NCI-H1092 (cell line): ENCODE results near the gene RNU6-9.

Experiments used
- DNase-seq: peaks from one replicate; lab custom pipeline; 2025; lab: John Stamatoyannopoulos, UW

The RNU6-9 gene

DNA sequence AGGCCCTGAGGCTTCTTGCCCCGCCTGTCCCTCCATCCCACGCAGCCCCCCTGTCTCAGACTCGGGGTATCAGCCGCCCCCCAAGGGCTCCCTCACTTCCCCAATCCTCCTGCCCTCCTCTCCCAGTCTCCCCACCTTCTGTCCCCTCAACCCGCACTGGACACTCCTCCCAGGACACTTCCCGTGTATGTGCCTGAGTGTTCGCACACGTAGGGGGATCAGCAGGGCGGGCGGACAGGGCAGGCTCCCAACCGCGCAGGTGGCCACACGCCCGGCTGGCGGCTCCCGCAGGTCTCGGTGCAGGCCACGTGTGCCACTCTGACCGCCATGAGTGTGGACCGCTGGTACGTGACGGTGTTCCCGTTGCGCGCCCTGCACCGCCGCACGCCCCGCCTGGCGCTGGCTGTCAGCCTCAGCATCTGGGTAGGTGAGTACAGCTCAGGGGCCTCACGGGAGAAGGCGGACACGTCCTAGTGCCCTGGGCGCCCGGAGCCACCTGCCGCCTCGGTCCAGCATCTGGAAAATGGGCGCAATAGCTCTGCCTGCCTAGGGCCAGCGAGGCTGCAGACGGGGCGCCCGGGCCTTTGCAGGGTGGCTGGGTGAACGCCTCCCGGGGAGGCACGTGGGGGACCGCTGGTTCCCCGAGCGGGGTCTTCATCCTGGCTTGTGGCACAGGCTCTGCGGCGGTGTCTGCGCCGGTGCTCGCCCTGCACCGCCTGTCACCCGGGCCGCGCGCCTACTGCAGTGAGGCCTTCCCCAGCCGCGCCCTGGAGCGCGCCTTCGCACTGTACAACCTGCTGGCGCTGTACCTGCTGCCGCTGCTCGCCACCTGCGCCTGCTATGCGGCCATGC, 26.1 kb downstream of the RNU6-9 start:
- DNase-seq, result no peak

DNA sequence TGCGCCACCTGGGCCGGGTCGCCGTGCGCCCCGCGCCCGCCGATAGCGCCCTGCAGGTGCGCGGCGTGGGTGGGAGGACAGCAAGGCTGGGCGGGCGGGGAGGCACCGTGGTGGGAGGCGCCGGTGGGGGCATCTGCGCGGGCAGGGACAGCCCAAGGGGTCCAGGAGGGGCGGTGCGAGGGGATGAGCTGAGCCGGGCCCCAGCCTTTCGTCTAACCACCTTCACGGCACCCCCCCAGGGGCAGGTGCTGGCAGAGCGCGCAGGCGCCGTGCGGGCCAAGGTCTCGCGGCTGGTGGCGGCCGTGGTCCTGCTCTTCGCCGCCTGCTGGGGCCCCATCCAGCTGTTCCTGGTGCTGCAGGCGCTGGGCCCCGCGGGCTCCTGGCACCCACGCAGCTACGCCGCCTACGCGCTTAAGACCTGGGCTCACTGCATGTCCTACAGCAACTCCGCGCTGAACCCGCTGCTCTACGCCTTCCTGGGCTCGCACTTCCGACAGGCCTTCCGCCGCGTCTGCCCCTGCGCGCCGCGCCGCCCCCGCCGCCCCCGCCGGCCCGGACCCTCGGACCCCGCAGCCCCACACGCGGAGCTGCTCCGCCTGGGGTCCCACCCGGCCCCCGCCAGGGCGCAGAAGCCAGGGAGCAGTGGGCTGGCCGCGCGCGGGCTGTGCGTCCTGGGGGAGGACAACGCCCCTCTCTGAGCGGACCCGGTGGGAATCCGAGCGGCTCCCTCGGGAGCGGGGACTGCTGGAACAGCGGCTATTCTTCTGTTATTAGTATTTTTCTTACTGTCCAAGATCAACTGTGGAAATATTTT, 27.0 kb downstream of the RNU6-9 start:
- DNase-seq, result no peak

DNA sequence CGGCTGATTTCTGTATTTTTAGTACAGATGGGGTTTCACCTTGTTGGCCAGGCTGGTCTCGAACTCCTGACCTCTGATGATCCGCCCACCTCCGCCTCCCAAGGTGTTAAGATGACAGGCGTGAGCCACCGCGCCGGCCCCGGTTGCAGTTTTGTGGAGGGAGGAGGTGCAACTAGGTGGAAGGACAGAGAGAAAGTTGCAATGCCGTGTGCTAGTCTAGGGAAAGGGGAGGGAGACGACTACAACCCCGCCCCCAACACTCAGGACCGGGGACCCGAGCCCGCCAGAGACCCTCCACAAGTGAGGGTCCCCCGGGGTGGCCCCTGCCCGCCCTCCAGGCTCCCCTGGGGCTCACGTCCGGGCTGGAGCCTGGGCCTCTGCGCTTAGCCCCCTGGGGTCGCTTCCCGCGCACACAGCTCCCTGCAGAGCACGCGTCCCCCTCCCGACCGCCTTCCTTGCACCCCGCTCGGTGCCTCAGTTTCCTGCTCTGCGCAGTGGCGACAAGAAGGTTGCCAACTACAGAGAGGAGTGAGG, 31.3 kb downstream of the RNU6-9 start:
- DNase-seq, result no peak

DNA sequence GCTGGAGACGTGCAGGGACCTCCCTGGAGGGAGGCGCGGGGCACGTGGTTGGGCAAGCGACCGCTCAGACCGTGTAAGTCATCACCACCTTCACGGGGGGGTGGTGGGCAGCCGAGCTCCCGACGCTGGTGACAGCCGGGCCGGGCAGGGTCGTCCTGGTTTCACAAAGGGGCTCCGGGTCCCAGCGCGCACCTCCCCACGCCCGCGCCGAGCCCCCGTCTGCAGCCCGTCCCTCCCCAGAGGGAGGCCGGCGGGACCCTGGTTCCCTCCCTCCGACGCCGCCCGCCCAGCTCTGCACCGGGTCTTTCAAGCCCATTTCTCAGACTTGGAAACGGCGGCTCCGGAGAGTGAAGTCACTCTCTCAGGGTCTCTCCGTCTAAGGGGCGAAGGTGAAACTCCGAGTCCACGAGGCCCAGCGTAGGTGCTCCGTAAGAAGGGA, 31.8 kb downstream of the RNU6-9 start:
- DNase-seq, result no peak

DNA sequence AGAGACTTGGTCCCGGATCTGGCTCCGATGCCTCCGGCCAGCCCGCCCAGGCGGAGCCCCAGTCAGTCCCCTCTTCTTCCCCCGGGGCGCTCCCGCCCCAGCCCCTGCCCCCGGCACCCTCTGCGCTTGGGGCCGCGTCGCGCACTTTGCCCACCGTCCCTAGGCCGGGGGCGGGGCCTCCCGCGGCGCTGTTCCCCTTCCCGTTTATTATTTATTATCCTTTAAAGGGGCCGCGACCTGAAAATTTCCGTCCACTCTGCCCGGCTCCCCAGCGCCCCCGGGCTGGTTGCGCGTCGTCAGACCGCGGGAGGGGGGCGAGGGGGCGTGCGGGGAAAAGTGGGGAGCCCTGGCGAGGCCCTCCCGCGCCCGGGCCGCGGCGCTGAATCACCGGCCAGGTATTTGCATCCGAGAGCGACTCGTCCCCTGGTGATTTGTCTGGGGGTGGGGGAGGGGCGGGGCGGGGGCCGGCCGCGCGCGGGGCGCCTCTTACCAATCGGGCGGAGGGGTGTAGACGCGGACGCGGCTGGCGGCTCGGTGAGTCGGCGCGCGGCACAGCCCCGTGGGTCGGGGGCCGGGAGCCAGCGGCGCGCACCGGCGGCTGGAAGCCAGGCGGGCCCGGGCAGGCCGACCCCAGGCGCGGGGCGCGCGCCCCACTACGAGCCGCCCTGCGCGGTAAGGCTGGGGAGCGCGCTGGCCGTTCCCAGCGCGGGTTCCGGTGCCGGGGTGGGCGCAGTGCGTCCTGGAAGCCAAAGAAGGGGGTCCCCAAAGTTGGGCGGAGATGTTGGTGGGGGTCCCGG, 32.4 kb downstream of the RNU6-9 start, which contains the start of gene ARID3A:
Gene ARID3A (plus strand): TSS at position 510 of the 797 bp plus-strand sequence. CDS start 3,494 bp downstream, outside the sequence.
- peak; percentile 77 for DNase-seq

DNA sequence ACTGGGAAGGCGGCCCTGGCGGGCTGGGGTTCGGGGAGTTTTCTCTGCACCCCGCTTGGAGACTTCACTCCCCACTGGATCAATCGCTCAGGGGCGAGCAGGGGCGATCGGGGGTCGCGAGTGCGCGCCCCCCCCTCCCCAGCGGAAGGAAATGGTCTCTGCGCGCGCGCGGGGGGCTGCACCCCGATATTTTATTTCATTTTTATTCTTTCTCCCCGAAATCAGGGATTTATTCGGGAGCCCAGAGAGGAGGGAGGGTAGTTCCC, 33.0 kb downstream of the RNU6-9 start:
- no peak for DNase-seq

DNA sequence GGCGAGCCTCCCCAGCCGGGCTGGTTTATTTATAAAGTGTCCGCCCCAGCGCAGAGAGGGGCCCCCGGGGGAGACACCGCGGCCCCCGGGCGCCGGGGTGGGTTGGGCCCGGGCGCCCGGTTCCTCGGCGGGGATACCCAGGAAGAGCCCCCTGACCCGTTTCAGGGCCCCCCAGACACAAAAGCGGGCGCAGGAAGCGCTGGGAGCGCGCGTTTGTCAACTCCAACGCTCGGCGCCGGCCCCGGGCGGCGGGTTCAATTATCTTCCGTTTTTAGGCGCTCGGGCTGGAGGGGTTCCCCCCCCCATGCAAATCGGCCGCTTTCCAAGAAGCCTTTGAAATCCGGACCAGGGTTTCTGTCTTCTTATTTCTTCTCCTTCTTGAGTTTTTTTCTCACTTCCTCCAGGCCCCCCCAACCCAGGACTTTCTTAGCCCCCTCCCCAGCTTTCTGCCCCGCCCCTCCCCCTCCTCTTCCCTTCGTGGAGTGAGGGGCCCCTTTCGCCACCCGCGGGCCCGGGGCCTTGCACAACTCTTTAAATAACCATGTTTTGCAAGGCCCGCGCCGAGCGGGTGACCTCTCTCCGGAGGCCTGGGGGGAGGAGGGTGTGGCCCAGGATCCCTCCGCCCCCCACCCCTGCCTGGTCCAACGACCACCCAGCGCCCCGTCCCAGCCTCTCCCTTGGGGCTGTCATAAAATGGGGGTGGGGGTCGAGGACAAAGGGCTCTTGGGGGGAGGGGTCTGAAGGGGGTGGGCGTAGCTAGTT, 33.5 kb downstream of the RNU6-9 start:
- DNase-seq, result no peak

DNA sequence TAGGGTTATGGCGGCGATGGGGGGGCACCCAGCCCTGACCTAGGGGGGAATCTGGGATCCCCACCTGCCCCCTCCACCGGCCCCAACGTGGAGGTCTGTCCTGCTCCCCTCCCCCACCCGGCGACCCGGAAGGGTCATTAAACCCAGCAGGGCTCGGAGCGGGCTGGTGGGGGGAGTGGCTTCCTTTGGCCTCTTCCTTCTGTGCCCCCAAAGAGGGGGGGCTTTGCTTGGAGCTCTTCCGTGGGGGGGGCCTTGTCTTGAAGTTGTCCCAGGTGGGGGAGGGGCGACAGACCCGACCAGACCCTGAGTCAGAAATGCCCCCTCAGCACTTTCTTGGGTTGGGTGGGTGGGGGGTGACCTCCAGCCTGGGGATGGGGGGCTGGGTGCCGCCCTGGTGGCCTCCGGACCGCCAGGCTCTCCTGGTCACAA, 34.1 kb downstream of the RNU6-9 start:
- DNase-seq, result no peak

DNA sequence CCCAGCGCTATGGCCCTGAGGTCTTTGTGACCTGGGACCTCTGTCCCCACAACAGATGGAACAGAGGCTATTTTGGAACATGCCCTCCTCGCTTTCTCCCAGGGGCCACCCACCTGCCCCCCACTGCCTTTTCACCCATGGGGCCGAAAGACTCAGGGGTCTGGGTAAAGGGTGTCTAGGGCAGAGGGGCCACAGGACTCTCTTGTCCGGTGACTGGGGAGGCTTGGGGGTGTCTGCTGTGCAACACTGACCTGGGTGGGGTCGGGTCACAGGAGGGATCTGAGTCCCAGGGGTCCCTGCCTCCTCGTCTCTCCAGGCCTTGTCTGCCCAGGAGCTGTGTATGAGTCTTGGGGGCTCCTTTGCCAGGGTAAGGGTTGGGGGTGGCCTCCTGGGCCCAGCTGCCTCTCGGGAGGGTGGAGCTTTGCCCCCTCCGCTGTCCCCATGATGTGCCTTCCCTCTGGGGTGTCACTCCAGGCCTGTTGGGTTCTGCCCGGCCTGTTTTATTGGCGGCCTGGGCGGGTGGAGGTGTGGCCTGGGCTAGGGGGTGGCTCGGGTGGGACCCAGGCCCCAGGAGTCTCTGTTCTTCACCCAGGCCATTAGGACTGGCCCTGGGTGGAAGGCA, 34.6 kb downstream of the RNU6-9 start:
- no peak for DNase-seq

DNA sequence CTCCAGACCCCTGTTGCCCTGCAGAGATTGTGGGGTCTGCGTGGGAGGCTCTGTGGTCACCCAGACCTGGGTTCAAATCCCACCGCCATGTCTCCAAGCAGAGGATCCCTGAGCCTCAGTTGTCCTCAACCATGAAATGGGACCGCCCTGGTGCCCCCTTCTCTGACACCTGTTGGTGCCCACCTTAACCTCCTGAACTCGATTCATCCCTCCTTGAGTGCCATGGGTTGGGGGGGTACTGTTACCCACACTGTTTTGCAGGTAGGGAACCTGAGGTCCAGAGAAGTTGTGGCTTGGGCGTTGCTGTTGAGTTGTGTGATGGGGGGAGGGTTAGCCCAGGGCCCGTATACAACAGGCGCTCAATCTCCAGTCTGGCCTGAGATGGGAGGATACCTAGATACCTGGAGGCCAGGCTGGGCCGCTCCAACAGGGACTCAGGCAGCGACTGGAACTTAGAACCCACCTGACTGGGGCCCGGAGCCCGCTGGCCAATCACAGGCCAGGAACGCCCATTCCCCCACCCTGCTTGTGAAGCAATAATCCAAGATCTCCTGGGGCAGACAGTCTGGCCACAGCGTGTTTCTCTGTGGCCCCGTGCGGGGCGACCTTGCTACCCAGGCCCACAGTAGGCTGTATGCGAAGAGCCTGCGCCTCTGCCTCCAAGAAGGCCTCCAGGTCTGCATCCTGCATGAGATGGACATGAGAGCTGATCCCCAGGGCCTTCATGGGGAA, 35.4 kb downstream of the RNU6-9 start:
- no peak for DNase-seq

DNA sequence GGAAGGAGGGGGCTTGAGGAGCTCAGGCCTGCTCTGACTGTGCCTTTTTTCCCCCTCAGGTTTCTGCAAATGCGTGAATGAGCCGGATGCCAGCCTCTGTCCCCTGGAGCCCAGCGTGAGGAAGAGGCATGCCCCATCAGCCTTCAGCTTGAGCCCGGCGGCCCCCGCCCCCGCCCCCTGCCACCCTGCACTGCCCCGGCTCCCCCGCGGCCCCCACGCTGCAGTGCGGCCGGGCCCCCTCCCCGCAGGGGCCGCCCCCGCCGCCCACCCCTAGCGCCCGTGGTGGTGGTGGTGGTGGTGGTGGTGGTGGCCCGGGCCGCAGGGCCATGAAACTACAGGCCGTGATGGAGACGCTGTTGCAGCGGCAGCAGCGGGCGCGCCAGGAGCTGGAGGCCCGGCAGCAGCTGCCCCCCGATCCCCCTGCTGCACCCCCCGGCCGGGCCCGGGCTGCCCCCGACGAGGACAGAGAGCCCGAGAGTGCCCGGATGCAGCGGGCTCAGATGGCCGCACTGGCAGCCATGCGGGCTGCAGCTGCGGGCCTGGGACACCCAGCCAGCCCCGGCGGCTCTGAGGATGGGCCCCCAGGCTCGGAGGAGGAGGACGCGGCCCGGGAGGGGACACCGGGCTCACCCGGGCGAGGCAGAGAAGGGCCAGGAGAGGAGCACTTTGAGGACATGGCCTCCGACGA, 36.1 kb downstream of the RNU6-9 start:
- DNase-seq, result no peak

DNA sequence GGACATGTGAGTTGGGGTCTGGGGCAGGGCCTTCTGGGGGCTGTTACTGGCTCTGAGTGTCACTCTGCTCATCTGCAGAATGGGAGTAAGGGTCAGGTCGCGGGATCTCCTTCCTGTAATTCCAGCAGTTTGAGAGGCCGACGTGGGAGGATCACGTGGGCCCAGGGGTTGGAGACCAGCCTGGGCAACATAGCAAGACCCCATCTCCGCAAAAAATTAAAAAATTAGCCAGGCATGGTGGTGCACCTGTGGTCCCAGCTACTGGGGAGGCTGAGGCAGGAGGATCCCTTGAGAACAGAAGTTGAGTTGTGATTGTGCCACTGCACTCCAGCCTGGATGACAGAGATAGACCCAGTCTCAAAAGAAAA, 36.6 kb downstream of the RNU6-9 start:
- no peak for DNase-seq

DNA sequence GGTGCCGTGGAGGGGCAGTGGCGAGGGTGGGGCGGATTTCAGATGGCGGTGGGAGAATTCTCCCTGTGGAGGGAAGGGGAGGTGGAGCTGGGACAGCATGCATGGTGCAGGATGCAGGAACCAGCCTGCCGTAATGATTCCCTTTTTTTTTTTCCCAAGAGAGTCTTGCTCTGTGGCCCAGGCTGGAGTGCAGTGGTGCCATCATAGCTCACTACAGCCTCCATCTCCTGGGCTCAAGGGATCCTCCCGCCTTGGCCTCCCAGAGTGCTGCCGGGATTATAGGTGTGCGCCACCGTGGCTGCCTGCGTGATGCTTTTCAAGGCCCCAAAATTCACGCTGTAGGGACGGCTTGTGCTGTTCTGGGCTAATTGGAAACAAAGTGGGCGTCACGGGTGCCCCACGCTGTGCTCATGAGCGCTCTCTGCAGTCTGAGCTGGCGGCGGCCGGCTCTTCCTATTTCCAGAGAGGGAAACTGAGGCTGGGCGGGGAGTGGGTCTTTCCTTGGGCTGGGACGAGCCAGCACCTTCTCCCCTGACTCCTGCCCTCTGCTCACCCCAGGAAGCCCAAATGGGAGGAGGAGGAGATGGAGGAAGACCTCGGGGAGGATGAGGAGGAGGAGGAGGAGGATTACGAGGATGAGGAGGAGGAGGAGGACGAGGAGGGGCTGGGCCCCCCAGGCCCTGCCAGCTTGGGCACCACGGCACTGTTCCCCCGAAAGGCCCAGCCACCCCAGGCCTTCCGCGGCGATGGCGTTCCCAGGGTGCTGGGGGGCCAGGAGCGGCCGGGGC, 38.8 kb downstream of the RNU6-9 start:
- DNase-seq, result no peak

DNA sequence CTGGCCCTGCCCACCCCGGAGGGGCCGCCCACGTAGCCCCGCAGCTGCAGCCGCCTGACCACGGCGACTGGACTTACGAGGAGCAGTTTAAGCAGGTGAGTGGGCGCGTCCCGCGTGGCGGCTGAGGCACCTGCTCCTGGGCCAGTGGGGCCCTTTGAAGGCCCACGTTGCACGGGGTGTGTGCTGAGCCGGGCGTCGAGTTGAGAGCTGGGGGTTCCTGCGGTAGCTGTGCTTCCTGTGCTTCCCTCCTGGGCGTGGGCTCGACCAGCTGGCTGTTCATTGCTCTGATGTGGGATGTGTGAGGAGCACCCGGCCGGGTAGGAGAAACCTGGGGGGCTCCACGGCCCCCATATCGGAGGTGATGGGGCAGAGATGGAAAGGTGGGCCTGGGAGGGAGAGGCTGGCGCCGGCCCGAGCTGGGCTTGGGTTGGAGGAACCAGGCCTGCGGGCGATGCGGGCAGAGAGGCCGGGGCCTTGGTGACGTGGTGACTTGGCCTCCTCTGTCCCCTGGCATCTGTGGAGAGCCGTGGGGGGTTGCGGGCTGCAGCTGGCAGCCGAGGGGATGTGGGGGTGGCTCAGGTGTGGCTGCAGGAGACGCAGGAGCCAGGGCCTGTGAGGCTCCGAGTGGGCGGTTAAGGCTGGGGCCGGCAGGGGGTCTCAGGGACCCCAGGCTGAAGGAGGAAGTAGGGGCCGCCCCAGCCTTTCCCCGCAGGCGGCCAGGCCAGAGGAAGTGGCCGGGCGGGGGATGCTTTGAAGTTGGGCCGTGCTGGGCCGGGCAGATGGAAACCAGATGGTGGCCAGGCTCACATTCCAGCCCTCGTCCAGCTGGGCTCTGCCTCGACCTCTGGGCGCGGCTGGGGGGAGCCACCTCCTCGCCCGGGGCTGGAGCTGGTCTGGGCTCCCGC, 39.6 kb downstream of the RNU6-9 start:
- no peak for DNase-seq

DNA sequence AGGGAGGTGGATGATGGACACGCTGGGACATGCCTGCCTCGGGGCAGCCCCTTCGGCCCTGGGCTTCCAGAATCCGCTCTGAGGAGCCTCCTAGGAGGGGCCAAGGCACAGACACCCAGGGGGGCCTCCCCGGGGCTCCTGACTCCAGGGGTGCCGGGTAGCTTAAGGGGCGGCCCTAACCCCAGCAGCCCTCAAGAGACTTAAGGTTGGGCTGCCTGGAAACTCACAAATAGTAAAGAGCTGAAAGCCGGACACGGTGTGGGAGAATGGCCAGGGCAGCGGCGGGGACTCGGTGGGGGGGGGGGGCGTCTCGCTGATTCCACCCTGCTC, 40.2 kb downstream of the RNU6-9 start:
- no peak for DNase-seq

DNA sequence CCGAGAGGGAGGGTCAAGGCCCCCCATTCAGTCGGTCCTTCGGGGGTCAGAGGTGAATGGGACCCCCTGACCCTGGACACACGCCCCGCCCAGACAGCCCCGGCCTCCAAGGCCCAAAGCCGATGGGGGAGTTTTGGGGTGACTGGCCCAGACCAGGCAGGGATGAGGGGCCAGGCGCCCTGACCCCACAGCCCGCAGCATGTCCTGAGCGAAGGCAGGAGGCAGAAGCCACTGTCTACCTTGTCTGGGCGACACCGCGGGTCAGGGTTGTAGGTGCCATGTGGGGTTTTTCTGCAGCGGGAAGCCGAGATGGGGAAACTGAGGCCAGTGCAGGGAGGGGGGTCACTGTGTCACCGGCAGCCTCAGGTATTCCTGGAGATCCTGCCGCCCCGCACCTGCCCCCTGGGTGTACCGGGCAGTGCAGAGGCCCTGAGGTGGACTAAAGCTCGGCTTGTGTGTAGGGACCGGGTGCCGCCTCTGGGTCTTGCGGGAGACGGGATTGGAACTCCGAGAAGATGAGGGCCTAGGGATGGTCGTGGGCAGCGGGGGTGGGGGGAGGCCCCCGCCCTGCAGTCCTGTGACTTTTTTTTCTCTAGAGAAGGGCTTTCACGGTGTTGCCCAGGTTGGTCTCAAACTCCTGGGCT, 41.0 kb downstream of the RNU6-9 start:
- DNase-seq, result no peak

DNA sequence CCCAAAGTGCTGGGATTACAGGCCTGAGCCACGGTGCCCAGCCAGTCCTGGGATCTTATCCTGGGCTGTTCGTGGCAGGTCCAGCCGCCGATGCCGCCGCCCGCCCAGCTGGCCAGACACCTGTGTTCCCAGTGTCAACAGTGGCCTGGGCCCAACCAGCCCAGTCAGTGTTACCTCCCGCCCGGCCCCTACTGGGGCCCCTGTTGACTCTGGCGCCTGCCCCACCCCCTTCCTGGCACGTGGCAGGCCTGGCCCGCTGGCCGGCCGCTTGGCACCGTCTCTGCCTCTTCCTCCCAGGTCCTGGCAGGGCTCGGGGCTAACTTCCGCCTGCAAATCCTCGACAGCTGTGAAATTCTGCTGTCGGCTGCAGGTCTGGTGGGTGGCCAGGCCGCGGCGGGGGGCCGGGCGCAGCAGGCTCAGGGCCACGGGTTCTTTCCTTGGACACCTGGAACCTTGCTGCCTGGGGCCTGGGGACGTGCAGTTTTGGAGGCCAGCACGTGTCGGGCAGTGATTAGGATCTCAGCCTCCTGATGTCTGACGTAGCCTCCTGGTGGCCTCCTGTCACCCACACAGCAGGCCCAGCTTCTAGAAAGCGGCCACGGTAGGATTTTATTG, 41.7 kb downstream of the RNU6-9 start:
- peak; percentile 78 for DNase-seq
